A172 (cell line): Measurements from ENCODE around the gene DAPP1. TPM values are rescaled to one million over a fixed set of nuclear protein-coding genes. Genes with fewer than 3 reads are reported as not detected.
"Not testable (repeated sequence)": the region's sequence is repeated elsewhere in the genome, so short reads cannot be mapped to it uniquely, and the experiment has no call there.

Experiments used
- DNase-seq: peaks from one replicate; pipeline ENCODE4 v3.0.0-alpha.2; 2015; ENCODE audit warnings: low spot score
- total RNA-seq: library from RNA; depleted of rRNA; stranded (reverse); fragments of >200 nt; shearing (Covaris generic); gene quantifications from 2 replicates; pipeline ENCODE4 v1.2.3, GENCODE V29; 2014; rRNA removed

Gene DAPP1, protein sequence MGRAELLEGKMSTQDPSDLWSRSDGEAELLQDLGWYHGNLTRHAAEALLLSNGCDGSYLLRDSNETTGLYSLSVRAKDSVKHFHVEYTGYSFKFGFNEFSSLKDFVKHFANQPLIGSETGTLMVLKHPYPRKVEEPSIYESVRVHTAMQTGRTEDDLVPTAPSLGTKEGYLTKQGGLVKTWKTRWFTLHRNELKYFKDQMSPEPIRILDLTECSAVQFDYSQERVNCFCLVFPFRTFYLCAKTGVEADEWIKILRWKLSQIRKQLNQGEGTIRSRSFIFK
- total RNA-seq, result not detected in 2 replicates

DNA sequence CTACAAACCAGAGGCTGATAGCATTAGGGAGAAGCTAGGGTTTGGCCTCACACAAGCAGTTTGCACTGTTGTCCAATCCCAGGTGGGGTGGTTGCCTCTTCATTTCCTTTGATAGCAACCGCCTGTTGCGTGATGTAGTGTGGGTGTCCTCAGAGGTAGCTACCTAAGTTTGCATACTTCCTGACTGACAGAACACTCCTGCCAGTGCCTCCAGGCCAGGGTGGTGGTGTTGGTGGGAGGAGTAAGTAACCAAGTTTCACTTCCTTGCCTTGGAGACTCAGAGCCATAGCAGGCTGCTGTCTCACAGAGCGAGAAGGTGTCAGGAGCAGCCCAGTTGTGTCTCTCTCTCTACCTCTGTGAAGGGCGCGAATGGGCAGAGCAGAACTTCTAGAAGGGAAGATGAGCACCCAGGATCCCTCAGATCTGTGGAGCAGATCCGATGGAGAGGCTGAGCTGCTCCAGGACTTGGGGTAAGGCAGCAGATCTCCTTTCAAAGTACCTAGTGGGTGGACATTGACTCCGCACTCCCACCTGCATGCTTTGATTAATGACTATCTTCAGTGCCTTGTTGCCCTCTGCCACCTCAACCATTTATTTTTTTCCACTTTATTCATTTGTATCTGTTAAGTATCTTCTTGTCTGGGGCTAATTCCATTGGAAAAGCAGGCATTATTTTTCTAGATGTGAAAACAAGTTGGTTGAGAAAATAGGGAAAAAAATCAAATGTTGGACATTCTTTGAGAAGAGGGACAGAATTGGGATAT is at the start of gene DAPP1:
DAPP1 (plus strand) TSS at position 283 of the 764 bp plus-strand sequence; CDS start at position 370, 87 bp downstream.
- DNase-seq, result no peak

DNA sequence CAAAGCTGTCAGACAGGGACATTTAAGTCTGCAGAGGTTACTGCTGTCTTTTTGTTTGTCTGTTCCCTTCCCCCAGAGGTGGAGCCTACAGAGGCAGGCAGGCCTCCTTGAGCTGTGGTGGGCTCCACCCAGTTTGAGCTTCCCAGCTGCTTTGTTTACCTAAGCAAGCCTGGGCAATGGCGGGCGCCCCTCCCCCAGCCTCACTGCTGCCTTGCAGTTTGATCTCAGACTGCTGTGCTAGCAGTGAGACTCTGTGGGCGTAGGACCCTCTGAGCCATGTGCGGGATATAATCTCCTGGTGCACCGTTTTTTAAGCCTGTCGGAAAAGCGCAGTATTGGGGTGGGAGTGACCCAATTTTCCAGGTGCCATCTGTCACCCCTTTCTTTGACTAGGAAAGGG is 45.8 kb upstream of the DAPP1 start:
- not testable (repeated sequence) for DNase-seq

DNA sequence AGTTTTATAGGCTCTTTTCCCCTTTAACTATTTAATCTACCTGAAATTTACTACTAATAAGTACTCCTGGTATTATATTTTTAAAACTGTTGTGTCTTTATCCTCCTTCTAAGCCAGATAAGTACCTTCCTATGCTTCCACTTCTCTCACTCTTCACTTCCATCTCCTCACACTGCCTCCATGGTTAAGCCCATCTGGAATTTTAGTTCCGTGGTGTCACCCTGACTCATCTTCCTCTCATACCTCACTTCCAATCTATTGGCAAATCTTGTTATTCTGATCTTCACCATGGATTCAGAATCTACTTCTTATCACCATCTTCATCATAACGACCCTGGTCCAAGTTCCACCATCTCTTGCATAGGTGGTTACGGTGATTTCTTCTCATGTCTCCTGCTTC is 32.7 kb upstream of the DAPP1 start:
- no peak for DNase-seq

DNA sequence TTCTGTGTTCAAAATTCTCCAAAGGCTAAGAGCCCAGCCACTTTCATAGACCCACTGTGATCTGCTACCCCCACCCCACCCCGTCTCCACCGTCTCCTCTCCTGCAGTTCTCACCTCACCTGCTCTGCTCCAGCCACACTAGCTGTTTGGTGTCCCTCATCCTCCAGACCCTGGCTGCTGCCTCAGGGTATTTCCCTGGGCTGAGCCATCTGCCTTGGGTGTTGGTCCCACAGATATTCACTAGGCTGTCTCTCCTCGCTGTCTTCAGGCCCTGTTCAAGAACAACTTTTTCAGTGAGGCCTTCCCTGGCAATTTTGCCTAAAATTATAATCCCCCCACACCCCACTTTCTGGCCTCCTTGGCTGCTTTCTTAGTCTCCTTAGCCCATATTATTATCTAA is 31.8 kb upstream of the DAPP1 start:
- DNase-seq, result no peak

DNA sequence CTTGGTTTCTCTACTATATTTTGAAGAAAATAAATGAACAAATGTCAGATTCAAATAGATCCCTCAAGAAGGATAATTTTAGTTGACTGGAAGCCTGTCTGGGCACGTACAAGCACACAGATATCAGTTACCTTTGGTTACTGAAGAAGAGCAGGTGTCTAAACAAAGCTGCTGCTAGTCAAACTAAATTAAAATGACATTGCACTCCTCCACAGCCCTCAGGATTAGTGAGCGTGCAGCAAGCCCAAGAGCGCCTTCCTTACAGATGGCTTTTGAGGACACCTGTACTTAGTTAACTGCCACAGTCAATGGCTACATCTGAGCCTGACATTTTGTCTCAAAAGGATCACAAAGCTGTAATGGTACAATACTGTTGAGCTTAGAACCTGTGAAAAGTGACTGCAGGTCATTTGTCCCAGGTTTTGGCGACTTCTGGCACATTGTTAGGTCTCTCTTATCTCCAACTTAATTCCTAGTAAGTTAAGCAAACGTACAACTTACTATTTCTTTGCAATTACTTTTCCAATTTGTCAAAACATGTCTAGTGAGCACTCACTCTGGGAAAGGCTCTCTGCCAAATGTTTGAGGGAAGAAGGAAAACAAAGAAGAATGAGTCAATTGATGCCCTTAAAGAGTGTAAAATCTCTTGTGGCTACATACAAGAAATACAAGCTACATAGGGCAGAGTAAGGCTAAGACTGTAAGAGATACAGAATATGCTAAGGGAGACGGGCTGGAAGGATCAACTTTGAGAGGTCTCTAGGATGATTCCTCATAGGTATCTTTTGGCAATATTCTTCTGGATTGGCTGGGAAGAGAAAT is 25.6 kb upstream of the DAPP1 start:
- peak; percentile 19 for DNase-seq

DNA sequence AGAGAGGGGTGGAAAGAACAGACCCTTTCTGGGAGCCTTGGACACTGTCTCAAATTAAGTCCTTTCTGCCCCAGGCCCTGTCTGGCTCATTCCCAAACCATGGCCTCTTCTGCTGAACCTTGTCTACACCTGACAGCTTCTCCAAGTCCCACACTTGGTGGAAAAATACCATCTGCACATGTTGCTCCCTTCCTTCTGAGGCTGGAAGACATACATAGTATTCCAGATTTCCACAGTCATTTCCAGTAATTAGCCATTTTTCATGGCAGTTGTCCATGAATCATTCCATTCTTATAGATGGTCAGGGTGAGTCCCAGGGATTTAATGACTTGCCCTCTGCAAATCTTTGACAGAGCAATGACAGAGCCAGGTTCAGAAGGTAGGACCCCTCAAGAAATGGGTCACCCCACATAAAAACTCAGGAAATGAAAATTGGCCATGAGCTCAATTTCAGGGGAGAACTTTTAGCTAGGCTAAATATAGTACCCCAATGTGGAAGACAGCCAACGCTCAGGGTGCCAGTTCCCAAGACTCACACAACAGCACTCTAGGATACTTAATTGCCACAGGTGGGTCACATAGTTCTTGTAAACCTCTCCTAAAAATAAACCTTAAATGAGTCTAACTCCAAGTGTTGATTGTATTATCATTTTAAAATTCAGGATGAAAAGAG is 16.2 kb upstream of the DAPP1 start:
- no peak for DNase-seq

DNA sequence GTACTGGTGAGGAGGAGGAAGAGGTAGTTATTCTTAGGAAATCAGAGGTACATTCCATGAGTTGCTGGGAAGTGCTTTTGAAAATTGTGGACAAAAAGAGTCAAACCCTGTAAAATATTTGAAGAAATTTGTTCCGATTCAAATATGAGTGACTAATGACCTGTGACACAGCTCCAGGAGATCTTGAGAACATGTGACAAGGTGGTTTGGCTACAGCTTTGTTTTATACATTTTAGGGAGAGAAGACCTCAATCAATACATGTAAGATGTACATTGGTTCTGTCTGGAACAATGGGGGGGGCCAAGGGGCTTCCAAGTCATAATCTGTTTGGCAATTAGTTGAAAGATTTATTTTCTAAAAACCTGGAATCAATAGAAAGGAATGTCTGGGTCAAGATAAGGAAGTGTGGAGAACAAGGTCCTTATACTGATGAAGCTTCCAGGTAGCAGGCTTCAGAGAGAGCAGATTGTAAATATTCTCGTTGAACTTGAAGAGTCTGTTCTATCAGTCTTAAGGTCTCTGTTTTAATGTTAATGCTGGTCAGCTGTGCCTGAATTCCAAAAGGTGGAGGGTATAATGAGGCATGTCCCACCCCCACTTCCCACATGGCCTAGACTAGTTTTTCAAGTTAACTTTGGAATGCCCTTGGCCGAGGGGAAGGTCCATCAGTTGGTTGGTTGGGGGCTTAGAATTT is 15.5 kb upstream of the DAPP1 start:
- no peak for DNase-seq

DNA sequence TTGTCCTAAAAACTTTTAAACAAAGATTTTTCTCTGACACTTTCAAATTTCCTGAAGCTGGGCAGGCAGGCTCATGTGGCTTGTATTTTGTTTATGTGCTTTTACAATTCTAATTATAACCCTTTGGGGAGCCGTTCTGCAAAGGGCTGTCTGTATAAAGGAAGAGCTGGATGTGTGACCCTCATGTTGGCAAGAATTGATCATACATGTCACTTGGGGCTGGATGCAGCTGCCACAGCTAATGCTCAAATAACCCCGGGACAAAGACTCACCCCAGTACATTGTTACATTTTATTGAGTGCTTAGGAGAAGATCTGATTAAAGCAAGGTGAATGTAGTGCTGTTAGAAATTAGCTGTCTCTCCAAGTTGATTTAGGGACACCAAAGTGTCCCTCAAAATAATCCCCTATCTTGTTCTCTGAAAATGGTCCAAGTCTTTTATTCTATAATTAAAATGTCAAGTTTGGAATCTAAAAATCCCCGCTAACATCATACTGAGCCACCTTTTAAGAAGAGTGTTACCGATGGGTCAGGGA is 13.0 kb upstream of the DAPP1 start:
- no peak for DNase-seq

DNA sequence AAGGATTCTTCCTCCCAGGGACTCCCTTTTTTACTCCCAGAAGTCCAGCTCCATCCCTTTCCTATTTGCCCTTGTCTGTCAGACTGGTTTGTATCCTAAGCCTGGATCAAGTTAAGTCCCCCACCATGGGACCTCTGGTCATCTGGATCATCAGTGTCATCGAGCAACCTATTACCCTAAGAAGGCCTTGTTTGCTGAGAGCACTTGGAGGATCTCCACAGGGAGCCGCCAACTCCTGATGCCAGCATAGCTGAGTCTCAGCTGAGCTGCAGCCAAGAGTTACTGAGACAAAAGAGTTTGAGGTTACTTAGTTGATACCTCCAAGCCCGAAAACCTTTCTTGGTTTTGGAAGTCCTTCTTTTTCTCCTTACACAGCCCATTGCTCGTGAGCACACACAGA is 10.1 kb upstream of the DAPP1 start:
- no peak for DNase-seq

DNA sequence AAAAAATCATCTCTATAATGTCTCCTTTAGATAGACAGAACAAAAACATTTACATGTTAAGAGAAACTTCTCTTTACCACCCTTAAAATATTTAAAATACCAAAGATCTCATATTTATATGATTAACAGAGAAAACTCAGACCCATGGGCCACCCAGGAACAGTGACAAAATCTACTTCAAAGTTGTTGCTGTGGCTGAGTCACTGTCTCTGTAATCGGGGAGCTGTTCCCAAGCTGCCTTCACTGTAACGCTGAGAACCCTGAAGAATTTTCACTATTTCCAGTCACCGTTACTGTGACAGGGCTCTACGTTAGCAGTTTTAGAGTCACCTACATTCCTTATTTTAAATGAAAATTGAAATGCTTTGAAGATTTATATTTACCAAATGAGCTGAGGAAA is 9.0 kb upstream of the DAPP1 start:
- DNase-seq, result no peak

DNA sequence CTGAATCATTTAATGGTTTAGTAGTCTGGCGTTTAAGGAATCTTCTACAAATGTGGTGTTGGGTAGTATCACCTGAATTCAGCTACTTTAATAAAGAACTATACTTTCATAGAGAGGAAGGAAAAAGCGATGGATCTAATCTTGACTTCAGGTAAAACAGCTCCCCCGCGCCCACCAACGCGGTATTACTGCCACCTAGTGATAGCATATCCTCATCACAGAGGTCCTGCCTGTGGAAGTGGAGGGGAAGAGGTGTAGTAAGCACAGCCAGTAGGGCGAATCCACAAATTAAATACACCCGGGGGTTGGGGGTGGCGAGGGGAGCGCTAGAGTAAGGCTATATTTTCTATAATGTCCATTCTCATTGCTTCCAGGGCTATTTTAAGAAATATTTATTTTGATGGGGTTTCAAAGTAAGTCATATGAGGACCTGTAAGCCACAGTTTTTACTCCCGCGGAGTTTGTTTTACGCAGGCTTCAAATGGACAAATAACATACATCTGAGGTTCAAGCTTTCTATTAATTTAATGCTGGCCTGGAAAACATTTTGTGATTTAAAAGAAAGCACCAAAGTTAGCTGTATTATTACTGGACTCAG is 8.3 kb upstream of the DAPP1 start:
- DNase-seq, result peak; percentile 40

DNA sequence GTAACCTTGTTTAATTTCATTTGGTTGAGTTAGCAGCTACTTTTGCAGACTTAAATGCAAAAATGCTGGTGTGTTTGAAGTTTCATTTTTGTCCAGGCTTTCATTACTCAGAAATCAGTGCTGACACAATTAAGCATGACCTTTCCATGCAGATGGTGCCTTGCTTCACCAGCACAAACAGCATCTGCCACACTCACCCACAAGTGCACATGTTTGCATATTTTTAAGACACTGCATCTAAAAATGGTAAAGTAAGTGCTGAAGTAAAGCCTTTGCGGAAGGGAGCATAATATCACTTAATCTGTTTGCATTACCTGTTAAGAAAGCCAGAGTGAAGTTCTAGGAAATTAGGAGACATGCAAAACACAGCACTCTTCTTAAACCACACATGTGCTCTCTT is 7.3 kb upstream of the DAPP1 start:
- DNase-seq, result no peak

DNA sequence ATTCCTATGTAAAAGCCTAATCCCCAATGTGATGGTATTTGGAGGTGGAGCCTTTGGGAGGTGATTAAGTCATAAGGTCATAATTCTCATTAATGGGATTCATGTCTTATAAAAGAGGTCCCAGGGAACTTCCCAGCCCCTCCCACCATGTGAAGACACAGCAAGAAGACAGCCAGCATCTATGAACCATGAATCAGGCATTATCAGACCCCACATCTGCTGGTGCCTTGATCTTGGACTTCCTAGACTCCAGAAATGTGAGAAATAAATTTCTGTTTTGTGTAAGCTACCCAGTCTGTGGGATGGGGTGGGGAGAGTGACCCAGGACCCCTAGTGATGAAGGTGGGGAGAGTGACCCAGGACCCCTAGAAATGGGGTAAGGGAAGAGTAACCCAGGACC is 6.1 kb upstream of the DAPP1 start:
- no peak for DNase-seq

DNA sequence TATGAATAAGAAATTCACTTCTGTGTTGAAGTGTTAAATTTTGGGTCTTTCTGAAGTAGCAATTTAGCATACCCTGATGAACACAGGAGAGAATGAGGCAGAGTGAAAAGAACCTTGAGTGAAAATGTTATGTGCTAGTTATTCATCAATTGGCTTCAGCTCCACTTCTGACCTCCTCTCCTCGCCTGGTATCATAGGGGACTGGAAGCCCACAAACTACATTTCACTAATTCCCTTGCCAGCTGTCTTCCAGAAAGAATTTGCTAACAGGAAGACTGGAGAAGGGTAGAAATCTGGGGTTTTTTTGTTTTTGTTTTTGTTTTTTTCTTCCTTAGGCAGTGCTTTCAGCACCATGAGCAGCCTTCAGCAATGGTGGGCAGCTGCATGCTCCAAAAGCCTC is 5.5 kb upstream of the DAPP1 start:
- no peak for DNase-seq

DNA sequence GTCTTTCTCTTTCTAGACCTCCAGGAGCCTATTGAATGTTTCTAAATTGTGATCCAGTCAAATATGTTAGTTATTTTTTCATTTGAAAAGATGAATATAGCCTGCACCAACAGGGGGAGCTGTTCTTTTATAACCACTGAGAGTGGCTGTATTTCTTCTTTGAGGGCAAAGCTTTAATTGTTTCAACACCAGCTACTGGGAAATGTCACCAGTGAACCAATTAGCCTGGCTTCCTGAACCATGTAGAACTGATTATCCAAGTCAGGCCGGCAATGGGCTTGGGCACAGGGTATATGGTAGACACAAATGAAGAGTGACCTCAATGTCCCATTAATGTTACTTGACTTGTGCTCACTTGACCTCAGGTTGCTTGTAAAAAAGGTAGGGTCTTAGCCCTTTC is 4.8 kb upstream of the DAPP1 start:
- peak; percentile 21 for DNase-seq

DNA sequence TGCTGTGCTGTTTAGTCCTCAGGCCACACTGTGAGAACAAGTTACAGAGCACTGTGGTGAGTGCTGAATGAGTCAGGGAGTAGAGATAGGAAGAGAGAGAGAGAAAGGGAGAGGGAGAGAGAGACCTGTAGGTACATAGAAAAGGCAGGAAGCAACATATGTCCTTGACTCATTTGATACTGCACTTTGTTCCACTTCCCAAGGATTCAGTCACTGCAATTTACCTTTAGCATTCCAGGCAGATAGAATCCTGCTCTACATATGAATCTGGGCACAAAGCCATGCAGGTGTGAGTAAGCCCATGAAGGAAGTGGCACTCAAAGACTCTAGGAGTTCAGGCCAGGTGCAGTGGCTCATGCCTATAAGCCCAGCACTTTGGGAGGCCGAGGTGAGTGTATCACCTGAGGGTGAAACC is 1.0 kb upstream of the DAPP1 start:
- DNase-seq, result peak; percentile 22

DNA sequence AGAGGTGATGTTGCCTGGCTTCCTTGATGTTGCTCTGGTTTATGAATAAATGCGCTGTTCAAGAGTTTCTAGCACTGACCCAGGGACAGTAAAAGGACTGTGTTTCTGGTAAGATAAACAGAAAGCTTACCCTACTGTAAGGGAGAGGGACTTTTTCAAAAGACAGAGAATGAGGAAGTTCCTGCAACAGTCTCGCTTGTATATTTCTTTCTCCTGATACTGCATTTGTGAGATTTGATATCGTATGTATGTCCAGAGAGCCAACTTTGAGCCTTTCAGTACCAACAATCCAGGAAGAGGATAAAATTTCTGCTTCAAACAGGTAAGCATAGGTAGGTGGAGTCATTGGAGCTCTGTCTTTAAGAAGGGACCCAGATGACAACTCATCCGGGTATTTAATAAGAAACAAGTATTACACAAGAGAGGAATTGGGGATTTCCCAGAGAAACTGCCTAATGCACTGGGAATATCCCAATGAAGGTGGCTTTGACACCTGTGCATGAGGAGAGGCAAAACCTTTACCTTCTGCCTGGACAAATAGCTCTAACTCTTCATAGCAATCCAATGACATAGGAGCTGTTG is 773 bp downstream of the DAPP1 start:
- DNase-seq, result no peak

DNA sequence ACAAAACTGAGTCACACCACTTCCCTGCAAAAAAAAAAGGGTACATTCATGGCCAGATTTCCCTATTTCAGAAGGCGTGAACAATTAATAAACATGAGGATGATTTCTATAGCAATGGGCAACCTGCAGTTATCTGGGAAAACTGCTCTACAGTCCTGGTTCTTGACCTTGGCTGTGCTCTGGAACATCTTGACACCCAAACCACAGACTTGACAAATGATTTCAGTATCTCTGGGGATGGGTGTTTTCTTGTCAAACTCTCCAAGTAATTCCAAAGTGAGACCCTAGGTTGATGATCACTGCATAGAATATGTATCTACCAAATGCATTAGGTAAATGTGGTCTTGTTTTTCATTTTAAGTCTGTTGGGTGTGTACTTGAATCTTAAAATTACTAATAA is 2.0 kb downstream of the DAPP1 start:
- DNase-seq, result no peak

DNA sequence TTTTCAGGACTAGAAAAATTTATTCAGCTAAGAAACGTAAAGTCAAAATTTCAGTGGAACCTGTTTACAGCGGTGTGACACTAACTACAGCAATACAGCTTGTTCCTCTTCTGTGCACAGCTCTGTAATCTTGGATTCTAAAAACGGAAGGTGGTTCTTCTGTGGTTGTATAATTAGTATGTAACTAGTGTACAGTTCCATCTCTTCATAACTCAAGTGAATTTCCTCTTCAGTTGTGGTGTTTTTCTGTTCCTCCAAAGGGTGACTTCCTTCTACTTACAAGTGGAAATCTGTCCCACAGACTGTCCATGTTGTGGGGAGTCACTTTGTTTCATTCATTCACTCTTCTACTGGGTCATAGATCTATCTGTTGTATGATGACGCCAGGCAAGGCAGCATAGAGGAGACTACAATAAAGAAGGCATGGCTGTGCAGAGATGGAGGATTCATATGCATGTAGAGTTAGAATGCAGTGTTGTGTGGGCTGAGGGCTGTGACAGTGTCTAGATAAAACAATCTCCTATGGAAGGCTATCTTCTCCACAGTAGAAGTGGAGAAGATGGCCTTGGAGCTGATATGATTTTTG is 5.4 kb downstream of the DAPP1 start:
- no peak for DNase-seq

DNA sequence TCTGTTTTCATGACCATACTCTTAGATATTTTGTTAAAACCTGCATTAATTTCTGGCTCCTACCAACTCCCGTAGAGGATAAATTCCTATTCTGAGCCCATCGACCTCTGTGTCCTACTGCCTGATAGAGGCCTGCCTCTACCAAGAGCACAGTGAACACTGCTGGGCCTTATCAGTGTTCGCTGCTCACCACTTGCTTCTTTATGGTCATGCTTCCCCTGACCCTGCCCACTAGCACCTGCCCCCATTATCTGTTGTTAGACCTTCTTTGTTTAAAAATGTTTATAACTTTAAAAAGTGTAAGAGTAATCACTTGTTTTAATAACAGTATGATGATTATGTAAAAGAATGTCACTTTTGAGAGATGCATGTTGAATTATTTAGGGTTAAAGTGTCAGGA is 6.1 kb downstream of the DAPP1 start:
- DNase-seq, result no peak
